GM11168 (cell line): ENCODE data around the gene STPG2.

Experiments
- in situ Hi-C: fragments of 300-500 bp; cut with MboI; formaldehyde crosslinking; loops from one replicate; pipeline ENCODE4 v1.12.0; 2022; ENCODE audit warnings: low sequenced_read_pairs; ENCODE audit not compliant: unreplicated experiment

The STPG2 gene

GRCh38 chr4:97851115-97851514 is 292.2 kb downstream of the STPG2 start:
- in situ Hi-C loops: no loop called here

DNA sequence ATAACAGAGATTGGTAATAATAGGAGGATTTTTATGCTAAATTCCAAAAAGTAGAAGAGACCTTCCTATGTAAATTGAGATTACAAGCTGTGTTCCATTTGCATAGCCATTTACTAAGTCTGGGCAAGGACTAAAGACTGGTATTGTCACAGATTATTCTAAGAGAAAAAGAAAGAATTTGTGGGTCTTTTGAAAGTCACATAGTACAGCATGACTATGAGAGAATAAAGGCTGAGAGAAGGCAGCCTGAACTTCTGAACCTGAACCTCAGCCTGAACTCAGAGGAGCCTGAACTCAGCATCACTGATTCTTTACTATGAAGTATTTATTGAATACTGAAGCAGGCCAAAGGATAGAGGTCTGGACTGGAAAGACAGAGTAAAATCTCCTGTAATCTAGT is 297.5 kb downstream of the STPG2 start:
- in situ Hi-C loops: no loop called here

GRCh38 chr4:97841512-97841911 is 301.8 kb downstream of the STPG2 start:
- in situ Hi-C loops: no loop called here

GRCh38 chr4:97836662-97837061 is 306.6 kb downstream of the STPG2 start:
- in situ Hi-C loops: no loop called here

GRCh38 chr4:97828646-97829045 is 314.6 kb downstream of the STPG2 start:
- in situ Hi-C loops: no loop called here

GRCh38 chr4:97819294-97819693 is 324.0 kb downstream of the STPG2 start:
- in situ Hi-C loops: no loop called here

- in situ Hi-C loops: no loop called here
These were observed 330.5 kb downstream of the STPG2 start for GRCh38 chr4:97812768-97813167.

- in situ Hi-C loops: no loop called here
These were observed 356.9 kb downstream of the STPG2 start for GRCh38 chr4:97786306-97786920.

GRCh38 chr4:97778174-97778573 is 365.1 kb downstream of the STPG2 start:
- in situ Hi-C loops: no loop called here

DNA sequence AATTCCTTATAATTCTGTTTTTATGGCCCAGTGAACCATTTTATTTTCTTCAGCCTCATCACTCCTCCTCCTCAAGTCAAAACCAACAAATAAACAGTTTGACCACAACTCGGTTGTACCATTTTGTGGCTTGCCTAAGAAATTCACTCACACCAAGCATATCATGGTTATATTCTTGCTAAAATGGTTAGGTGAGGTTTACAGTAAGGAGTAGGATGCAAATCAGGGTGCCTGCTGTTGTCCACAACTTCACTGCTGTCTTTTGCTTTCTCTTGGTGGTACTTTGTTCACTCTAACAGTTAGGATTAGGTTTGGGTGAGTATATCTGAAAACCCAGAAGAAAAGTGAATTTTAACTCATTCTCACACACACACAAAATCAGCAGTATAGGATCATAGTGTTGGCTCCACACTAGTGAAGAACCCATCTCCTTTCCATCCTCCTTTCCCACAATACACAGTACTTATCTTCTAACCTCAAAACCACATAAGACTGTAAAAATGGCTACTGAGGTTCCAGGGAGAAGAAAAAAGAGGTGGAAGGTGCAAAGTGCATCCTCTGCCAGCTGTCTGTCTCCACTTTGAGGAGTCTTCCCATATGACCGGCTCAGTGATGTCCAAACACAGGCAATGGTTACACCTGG is 368.8 kb downstream of the STPG2 start:
- in situ Hi-C loops: no loop called here

DNA sequence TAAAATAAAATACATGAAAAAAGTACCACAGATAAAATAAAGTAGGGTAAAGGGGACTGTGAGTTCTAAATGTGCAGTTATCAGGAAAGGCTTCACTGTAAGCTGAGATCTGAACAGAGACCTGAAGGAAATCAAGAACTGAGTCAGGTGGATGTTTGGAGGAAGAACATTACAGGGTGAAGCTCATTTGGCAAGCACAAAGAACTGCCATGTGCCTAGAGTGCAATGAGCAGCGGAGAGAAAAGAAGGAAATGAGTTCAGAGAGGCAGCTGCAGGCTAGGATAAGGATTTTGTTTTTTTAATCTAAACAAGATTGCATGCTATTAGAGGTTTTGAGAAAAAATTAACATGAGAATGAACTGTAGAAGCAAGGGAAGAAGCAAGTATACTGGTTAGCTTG is 373.1 kb downstream of the STPG2 start:
- in situ Hi-C loops: no loop called here

DNA sequence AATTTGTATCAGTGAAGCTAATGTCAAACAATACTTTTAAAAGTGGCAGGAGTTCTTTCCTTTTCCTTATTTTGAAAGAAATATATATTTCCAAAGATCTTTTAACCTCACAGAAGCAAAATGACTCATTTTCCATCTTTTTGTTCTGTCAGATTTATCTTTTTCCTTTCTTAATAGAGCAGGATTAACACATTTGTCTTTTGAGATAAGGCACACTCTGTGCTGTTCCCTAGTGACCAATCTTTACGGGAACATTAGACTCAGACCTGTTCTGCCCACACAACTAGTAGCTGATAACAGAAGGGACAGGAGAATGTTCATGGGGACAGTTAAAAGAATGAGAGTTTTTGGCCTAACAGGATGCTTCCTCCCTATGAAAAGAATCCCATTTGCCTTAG is 381.2 kb downstream of the STPG2 start:
- in situ Hi-C loops: no loop called here

- in situ Hi-C loops: no loop called here
These were observed 381.7 kb downstream of the STPG2 start for GRCh38 chr4:97761445-97762114.

DNA sequence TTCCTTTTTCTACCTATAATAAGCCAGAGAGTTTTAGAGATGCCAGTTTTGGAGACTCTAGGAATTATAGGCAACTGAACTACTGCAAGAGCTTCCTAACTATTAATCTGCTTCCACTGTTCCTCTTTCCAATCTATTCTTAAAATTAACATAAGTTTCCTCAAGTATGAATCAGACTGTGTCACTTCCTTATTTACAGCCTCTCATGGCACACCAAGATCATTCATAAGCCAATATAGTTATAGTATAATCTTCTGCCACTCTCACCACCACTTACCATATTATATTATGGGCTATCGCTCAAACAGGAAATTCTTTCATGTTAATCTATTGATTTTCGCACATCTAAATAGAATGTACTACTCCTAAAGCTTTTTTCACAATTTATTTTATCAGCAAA is 383.5 kb downstream of the STPG2 start:
- in situ Hi-C loops: no loop called here

GRCh38 chr4:97752599-97752998 is 390.7 kb downstream of the STPG2 start:
- in situ Hi-C loops: no loop called here

- in situ Hi-C loops: no loop called here
These were observed 395.3 kb downstream of the STPG2 start for GRCh38 chr4:97747945-97748344.

GRCh38 chr4:97720869-97721432 is 422.3 kb downstream of the STPG2 start:
- in situ Hi-C loops: no loop called here

- in situ Hi-C loops: no loop called here
These were observed 452.1 kb downstream of the STPG2 start for GRCh38 chr4:97691111-97691605.

DNA sequence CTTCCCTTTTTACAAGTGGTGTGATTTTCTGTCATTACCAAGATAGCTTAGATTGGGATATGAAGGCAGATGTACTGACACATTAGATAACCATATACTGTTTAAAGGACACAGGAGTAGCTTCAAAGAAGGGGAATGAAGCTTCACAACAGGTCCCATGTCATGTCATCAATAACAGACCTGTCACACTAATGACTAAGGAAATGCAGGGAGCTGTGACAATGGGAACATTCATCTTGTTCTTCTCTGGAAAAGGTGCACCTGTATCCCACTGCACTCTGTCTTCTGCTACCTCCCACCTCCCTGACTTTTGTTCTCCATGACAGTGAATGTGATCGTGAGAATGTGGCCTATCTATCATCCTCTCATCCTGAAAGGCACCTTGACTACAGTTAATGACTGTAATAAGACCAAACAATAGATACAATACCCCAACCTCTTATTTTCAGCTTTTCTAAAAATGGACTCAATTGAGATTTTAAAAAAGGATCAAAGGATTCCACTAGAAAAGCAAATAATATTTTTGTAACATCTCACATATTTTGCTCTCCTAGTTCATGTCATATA is 472.5 kb downstream of the STPG2 start:
- in situ Hi-C loops: no loop called here

- in situ Hi-C loops: no loop called here
These were observed 477.7 kb downstream of the STPG2 start for GRCh38 chr4:97665553-97665952.

GRCh38 chr4:97664741-97665140 is 478.5 kb downstream of the STPG2 start:
- in situ Hi-C loops: no loop called here
